NCI-H524 treated with DMSO at 0.1 percent for 48 hours (cell line): Measurements from ENCODE around the gene PIAS4.
"Not testable (repeated sequence)": the region's sequence is repeated elsewhere in the genome, so short reads cannot be mapped to it uniquely, and the experiment has no call there.

Experiments
- DNase-seq: peaks from one replicate; lab custom pipeline; 2025; lab: John Stamatoyannopoulos, UW

PIAS4 gene

GRCh38 chr19:4007021-4007835, at the start of gene PIAS4:
Gene PIAS4 (plus strand): TSS chr19:4007736. CDS start chr19:4007761, 25 bp downstream.
- DNase-seq = peak; percentile 78

GRCh38 chr19:3958836-3959765, 48.4 kb upstream of the PIAS4 start:
- DNase-seq = no peak

- no peak for DNase-seq
These were observed 47.8 kb upstream of the PIAS4 start for GRCh38 chr19:3959766-3960131.

- DNase-seq = no peak
These were observed 46.5 kb upstream of the PIAS4 start for GRCh38 chr19:3961007-3961406.

GRCh38 chr19:3963458-3964255, 43.9 kb upstream of the PIAS4 start:
- no peak for DNase-seq

GRCh38 chr19:3964256-3965194, 43.0 kb upstream of the PIAS4 start:
- DNase-seq = no peak

GRCh38 chr19:3966051-3967017, 41.2 kb upstream of the PIAS4 start:
- no peak for DNase-seq

GRCh38 chr19:3967983-3968382, 39.6 kb upstream of the PIAS4 start:
- not testable (repeated sequence) for DNase-seq

GRCh38 chr19:3968556-3969434, 38.7 kb upstream of the PIAS4 start:
- no peak for DNase-seq

- DNase-seq = no peak
These were observed 37.9 kb upstream of the PIAS4 start for GRCh38 chr19:3969435-3970312.

GRCh38 chr19:3970313-3970807, 37.2 kb upstream of the PIAS4 start:
- DNase-seq = no peak

- DNase-seq = peak; percentile 86
These were observed 36.5 kb upstream of the PIAS4 start, which contains the start of gene DAPK3 for GRCh38 chr19:3970808-3971598. Gene DAPK3 (minus strand): TSS chr19:3971099. CDS start chr19:3969735, 1,364 bp downstream.

GRCh38 chr19:3975144-3975543, 32.4 kb upstream of the PIAS4 start:
- DNase-seq = no peak

GRCh38 chr19:3975637-3976087, 31.9 kb upstream of the PIAS4 start:
- no peak for DNase-seq

GRCh38 chr19:3976495-3977241, 30.9 kb upstream of the PIAS4 start:
- DNase-seq = no peak
